ENCODE results near the gene CDC42. TPM values are rescaled to one million over a fixed set of nuclear protein-coding genes. Genes with fewer than 3 reads are reported as not detected.

Gene CDC42
- total RNA-seq, 1 experiment from 2014 or later: 323 TPM

DNA sequence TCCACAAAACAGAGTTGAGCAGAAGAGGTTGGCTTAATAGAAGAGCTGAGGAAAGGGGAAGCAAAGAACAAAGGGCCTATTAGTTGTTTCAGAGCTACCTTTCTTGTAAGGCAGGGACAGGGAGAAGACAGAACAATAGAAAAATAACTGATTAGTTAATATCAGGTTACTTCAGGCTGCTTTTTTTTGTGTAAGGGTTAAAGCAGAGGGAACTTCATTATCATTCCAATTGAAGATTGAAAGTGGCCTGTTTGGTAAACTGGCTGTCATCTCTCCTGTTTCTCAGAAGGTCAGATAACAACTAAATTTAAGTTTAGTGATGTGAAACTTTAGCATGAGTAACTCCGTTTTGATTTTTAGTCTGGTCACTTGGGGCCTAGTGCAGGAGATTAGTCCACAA is 22.3 kb downstream of the CDC42 start:
- no peak for DNase-seq (ENCODE audit: low read depth)

DNA sequence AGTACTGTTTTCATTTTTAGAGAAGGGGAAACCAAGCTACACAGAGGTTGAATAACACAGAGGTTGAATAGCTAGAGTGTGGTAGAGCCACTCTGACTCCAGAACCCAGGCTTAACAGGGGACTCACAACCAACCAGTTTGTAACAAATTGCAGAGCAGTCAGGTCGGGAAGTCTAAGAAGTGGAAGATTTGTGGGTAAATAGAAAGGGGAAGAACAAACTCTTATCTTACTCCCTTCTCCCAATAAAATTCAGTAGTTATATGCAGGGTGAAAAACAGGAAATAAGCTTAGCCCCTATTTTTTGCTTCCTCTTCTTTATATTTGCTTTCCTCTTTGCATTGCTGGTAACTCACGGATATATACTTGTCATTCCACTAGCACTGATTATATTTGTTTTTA is 23.2 kb downstream of the CDC42 start:
- DNase-seq (ENCODE audit: low read depth): no peak

DNA sequence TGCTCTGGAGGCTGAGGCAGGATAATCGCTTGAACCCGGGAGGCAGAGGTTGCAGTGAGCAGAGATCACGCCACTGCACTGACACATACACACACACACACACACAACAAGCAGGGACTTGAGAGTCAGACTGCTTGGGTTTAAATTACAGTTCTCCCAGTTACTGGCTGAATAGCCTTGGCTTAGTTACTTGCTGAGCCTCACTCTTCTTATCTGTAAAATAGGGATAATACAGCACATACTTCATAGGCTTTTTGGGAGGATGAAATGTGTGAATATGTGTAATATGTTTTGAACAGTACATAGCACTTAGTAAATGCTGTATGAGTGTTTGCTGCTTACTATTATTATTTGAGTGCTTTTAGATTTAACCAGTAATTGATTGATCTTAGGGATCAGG is 23.8 kb downstream of the CDC42 start:
- no peak for DNase-seq (ENCODE audit: low read depth)

DNA sequence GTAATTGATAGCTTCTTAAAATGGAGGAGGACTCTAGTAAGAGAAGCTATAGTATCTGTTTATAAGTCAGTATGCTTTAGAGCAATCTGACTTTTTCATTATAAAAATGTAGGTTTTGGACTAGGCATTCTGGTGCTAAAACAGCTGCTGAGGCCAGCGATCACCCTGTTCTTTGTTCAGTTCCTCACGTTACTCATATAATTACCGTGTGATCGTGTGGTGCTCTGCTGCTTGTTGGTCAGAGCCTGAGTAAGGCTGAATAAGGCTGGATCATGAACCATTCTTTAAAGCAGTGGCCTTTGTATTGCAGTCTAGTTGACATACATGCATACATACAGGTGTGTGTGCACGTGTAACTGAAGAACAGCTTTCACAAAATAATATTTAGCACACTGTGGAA is 25.2 kb downstream of the CDC42 start:
- DNase-seq (ENCODE audit: low read depth): peak; percentile 79

DNA sequence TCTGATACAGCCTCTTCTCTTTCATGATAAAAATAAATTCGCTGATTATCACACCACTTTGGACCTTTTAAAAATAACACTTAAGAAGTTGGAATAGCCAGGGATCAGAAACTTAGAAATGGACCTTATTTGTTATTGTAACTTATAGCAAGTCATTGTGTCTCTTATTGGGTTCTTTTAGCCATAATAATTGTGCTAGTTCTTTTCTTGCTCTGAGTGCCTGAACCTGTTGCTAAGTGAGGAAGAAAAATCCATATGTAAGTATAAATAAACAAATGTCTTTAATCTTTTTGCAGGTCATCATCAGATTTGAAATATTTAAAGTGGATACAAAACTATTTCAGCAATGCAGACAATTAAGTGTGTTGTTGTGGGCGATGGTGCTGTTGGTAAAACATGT is 25.6 kb downstream of the CDC42 start:
- DNase-seq (ENCODE audit: low read depth): no peak

DNA sequence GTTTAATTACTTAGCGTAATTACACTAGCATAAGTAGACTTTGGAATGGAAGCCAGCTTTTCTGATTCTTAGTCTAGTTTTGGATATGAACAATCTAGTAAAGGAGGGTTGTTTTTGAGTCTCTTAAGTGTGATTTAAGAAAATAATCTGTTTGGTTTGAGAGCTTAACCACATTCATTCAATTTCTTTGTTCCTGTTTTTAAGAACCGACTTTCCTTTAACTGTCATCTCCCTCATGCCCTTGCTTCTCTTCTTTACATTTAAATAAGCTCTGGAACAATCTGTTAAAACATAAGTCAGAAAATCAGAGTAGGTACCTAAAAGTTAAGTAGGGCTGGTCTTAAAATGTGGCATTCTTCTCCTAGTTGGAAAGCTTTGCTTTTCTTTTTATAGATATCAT is 27.7 kb downstream of the CDC42 start:
- DNase-seq (ENCODE audit: low read depth): no peak

DNA sequence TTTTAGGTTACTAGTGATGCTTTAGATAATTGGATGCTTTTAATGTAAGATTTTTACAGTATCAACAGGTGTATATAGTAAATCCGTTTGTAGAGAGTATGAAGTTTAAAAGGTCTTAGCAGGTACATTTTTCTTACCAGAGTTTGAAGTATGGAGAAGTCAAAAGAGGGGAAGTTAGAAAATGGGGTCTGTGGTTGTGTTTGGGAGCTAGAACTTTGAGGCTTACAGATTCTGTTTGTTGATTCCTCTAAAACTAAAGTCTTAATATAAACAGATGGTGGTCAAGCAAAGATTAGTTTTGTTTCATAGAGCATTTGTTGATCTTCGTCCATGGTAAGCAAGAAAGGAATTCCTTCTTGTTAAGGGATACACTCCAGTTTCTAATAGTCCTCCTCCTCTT is 35.8 kb downstream of the CDC42 start:
- no peak for DNase-seq (ENCODE audit: low read depth)

DNA sequence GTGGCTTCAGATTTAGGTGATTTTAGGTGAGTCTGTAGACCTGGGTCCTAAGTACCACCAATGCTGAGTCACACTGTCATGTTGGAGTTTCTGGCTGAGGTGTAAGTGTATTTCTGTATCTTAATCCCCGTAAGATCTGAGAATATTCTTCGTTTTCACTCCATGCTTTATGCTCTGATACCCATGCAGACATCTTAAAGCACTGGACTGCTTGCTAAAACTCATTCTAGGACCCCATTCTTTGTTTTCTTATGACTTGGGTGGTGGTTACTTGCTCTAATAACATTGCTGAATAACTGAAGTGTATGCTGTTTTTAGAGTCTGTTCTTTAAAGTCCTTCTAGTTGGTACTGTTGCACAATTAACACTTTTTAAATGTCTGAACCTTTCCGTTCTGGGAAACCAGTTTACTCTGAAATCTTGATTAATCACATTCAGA is 36.6 kb downstream of the CDC42 start:
- DNase-seq (ENCODE audit: low read depth): no peak

DNA sequence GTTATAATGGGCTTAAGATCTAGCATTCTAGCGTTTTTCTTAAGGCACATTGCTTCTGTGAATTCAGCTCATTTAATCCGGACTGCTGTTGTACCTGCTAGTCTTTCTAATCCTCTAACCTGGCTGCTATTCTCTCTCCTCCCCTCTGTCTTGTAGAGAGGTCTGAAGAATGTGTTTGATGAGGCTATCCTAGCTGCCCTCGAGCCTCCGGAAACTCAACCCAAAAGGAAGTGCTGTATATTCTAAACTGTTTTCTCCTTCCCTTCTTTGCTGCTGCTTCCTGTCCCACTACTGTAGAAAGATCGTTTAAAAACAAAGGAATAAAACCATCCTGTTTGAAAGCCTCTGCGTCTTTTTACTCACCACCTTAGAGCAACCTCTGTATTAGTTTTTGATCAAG is 37.3 kb downstream of the CDC42 start:
- no peak for DNase-seq (ENCODE audit: low read depth)

DNA sequence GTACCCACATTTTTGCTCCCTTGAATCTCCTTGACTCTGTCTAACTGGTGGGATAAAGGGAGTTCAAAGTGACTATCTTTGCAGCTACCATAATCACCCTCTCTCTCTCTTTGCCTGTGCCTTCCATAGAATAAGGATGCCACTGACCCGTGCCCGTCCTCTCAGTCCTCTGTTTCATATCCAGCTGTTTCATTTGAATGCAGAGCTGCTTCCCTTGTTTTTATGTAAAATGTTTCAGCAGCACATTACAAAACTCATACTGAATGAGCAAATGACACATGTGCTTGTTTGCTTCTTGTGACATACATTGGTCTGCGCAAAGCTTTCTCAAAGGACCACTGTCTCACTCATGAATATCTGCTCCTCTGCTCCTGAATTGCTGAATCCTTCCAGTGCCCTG is 38.4 kb downstream of the CDC42 start:
- DNase-seq (ENCODE audit: low read depth): no peak

DNA sequence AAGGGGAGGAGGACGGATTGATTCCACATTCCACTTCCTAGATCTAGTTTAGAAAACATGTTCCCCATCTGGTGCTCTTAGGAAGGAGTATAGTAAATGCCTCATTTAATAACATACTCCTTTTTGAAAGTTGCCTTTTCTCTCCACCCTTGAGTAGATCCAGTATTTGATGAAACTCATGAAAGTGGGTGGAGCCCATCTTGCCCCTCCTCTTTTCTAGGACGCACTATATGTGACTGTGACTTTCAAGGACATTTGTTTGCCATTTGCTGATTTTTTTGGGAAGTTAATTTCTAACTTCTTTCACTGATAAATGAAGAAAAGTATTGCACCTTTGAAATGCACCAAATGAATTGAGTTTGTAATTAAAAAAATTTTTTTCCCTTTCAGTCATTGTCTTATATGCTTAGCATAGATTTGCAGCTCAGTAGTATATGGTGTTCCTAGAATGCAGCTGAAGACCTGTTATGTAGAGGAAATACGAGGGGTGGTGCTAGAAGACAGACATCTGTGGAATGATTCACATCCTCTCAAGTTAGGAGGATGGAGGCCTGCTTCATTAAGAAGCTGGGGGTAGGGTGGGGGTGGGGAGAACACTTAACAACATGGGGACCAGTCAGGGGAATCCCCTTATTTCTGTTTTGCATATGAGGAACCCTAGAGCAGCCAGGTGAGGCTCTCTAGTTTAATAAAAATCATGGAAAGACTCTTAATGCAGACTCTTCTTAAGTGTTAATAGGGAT is 39.7 kb downstream of the CDC42 start:
- peak; percentile 64 for DNase-seq (ENCODE audit: low read depth)

DNA sequence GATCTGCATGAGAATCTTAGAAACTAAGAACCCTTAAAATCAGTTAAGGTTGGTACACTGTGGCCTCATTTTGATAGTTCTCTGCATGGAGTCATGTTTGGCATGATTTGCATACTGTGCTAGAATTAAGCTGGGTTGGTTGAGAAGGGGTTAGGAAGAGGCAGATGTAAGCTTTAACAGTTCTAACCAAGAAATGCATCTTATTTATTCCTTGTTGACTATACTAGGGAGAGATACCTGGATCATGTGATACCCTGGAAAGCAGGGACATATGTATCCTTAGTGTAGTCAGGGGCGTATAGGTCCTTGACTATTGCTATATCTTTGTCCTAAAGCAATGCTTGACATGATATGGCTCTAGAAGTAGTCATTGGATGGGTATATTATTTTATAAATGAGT is 41.0 kb downstream of the CDC42 start:
- DNase-seq (ENCODE audit: low read depth): no peak

DNA sequence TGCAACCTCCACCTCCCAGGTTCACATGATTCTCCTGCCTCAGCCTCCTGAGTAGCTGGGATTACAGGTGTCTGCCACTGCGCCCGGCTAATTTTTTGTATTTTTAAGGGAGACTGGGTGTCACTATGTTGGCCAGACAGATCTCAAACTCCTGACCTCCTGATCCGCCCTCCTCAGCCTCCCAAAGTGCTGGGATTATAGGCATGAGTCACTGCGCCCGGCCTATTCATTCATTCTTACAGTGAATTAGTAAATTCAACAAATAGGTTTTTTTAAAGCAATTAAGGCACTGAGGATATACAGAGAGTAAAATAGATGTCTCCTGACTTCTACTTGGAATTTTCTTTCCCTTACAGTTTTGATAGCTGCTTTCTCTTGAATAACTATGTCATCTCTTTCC is 43.5 kb downstream of the CDC42 start:
- DNase-seq (ENCODE audit: low read depth): no peak

DNA sequence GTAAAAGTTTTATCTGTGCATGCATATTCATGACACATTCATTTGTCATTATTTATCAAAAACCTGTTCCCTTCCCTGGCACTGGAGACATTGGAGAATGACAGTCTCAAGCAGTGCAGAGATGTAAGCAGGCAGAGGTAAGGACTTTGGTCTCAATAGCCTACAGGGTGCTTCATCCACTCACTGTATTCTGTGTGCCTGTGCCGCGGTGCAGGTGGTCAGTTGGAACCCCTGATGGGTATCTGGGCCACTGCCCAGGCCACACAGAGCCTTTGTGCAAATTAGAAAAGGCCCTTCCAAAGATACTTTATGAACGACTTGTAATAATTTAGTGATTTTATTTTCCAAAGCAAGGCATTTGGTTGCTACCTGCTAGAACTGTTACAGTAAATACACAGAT is 44.0 kb downstream of the CDC42 start:
- no peak for DNase-seq (ENCODE audit: low read depth)

DNA sequence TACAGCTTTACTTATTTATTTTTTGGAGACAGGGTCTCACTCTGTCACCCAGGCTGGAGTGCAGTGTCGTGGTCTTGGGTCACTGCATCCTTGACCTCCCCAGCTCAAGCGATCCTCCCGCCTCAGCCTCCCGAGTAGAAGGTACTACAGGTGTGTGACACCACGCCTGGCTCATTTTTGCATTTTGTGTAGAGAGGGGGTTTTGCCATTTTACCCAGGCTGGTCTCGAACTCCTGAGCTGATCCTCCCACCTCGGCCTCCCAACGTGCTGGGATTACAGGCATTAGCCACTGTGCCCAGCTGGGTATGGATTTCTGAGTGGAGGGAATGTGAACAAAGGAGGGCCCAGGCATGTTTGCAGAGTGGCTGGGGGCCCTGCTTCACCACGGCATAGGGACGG is 46.2 kb downstream of the CDC42 start:
- no peak for DNase-seq (ENCODE audit: low read depth)

DNA sequence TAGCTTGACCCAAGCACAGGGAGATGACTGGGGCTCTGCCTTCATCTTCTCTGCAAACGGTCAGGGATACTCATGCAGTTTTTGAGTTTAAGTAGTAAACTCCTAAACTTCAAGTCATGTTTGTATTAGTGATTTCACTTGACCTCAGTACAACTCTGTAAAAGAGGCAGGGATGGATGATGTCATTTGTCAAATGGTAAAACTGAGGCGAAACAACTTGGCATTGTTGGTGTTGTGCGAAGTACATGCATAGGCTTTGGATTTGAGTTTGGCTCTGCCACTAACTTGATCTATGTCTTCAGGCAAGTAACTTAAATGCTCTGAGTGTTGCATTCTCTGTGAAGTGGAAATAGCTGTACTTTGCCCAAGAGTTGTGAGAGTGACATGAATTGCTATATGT is 47.7 kb downstream of the CDC42 start:
- no peak for DNase-seq (ENCODE audit: low read depth)

DNA sequence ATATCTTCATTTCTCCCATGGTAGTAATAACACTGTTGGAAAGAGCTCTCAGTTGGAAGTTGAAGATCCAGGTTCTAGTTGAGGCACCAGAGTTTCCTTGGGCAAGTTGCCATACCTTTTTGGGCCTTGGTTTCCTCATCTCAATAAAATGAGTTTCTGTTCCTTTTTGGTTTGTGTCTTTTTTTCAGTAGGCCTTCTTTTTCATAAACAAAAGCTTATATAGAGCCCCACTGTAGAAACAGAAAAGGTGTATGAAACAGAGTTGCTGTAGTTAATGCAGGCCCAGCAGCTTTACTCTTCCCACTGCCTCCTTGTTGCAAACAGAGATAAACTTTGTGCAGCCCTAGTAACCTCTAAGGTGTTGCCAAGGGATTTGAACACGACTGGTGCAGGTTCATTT is 48.7 kb downstream of the CDC42 start:
- DNase-seq (ENCODE audit: low read depth): no peak

DNA sequence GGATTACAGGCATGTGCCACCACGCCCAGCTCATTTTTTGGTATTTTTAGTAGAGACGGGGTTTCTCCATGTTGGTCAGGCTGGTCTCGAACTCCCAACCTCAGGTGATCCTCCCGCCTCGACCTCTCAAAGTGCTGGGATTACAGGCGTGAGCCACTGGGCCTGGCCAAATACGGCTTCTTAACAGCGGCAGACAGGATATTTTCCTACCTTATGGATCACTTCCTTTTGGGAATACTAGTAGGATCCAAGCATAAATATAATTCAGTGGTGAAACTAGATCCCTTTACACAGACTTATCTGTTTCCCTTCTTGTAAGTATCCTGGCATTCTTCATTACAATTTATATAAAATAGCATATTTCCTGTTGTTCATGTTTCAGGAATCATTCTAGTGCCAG is 49.5 kb downstream of the CDC42 start:
- DNase-seq (ENCODE audit: low read depth): no peak

DNA sequence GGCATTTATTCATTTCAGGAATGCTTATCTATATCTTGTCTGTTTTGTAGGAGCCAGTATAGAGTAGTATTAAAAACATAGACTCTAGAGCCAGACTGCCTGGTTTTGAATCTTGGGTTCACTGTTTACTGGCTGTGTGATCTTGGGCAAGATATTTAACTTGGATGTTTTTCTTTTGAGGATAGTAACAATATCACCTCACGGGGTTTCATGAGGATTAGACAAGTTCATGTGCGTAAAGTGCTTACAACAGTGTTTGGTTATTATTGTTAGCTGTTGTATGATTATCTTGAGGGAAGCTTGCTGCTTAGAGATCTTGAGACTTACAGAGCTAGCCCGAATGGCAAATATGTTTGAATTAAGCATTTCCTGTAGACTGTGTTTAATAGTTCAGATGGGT is 50.2 kb downstream of the CDC42 start:
- no peak for DNase-seq (ENCODE audit: low read depth)

DNA sequence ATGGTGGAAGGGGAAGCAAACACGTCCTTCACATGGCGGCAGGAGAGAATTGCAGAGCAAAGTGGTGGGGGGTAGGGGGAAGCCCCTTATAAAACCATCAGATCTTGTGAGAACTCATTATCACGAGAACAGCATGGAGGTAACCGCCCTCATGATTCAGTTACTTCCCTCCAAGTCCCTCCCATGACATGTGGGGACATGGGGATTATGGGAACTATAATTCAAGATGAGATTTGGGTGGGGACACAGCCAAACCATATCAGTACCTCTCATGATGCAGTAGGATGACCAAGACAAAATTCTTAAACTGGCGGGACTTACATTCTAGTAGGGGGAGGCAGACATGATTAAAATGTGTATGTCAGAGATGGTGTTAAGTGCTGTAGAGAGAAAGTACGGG is 51.6 kb downstream of the CDC42 start:
- no peak for DNase-seq (ENCODE audit: low read depth)

DNA sequence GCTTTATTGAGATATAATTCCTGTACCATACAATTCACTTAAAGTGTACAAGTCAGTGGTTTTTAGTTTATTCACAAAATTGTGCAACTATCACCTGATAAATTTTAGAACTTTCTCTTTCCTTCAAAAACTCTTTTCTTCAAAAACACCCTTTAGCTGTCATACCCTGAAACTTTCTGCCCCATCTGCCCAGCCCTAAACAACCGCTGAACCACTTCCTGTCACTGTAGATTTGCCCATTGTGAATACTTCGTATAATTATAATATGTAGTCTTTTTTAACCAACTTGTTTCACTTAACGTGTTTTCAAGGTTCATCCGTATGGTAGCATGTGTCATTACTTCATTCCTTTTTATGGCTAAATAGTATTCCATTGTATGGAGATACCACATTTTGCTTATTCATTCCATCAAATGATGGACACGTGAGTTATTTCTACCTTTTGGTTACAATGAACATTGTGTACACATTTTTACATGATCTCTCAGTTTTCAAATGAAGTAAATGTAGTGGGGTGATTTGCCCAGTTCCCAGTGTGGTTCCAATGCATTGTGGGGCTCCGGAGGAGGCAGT is 52.4 kb downstream of the CDC42 start:
- no peak for DNase-seq (ENCODE audit: low read depth)

DNA sequence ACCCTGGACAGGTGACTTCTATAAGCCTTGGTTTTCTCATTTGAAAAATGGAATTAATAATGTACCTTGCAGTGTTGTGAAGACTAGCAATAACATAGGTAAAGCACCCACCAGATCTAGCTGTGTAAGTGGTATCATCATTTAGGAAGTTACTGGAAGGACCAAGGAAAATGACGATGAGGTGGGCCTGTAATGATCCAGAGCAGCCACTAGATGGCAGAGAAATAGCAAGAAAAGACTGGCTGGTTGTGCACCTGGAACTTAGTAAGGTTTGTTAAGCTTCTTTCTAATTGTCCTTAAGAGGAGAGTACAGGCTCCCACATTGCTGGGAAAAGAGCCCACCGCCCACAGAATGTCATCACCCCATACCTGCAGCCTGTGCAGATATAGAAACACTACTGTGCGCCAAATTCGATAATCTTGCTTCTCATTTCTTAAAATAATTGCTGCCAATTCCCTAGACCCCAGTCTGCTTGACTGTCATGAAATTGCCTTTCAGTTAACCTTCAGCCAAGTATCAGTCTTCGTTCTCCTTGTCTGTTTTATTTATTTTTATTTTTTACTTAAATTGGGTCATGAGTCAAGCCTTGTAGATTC is 53.2 kb downstream of the CDC42 start:
- peak; percentile 39 for DNase-seq (ENCODE audit: low read depth)

DNA sequence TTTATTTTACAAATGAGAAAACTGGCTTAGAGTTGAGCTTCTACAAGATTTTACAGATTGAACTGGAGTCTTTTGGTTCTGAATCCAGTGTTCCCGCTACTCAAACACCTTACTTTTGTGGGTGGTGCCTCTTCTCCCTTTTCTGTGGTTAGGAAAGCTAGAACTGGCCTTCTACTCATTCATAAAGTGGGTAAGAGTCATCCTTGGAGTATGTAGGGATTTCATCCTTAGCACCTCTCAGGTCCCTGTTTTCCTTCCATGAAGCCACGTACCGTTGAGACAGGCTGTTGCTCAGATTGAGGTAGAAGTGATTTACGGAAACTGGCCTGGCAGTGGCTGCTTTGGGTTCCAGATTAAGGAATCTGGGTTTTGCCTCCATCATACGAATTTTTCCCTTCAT is 54.6 kb downstream of the CDC42 start:
- DNase-seq (ENCODE audit: low read depth): peak; percentile 19
